Testis (tissue), 3 donors: Measurements from ENCODE around the gene HHATL. TPM values are rescaled to one million over a fixed set of nuclear protein-coding genes. Genes with fewer than 3 reads are reported as not detected.

Experiments
- DNase-seq: peaks from one replicate; pipeline ENCODE4 v3.0.0-alpha.2; 2019
- H3K27ac ChIP-seq, 2 donors: fragments of 200-600 bp; sonication (generic); one replicate each; pipeline ENCODE4 v1.5.1; 2019
- H3K27me3 ChIP-seq: fragments of 200-600 bp; sonication (generic); one replicate; pipeline ENCODE4 v1.5.1; 2019
- H3K36me3 ChIP-seq: fragments of 200-600 bp; sonication (generic); one replicate; pipeline ENCODE4 v1.5.1; 2017; ENCODE audit warnings: low read depth; ENCODE audit errors: missing control alignments
- H3K4me1 ChIP-seq: fragments of 200-600 bp; sonication (generic); one replicate; pipeline ENCODE4 v1.5.1; 2019
- H3K4me3 ChIP-seq, 2 donors: fragments of 200-600 bp; sonication (generic); one replicate each; pipeline ENCODE4 v1.5.1; 2017 to 2019
- H3K9me3 ChIP-seq: fragments of 200-600 bp; sonication (generic); one replicate; pipeline ENCODE4 v1.5.1; 2017
- CTCF ChIP-seq, 3 experiments: fragments of 450-650 bp in 2 of 3; fragments of 200-600 bp in 1 of 3; sonication (generic) in 1 of 3; IDR thresholded peaks; one replicate each; pipeline ENCODE4 v1.5.1; 2016 to 2019; ENCODE audit warnings: antibody characterized with exemption in 3 of 3, mild to moderate bottlenecking in 2 of 3, moderate library complexity in 1 of 3
- POLR2A ChIP-seq: fragments of 450-650 bp; IDR thresholded peaks from one replicate; pipeline ENCODE4 v1.6.1; 2017; ENCODE audit warnings: antibody characterized with exemption, mild to moderate bottlenecking, moderate library complexity
- WGBS, 2 donors: methylation state at CpG; one replicate each; pipeline ENCODE4 v1.1.5; 2018; 5-methylcytosine and 5-hydroxymethylcytosine counted together
- intact Hi-C: fragments of 100-400 bp; cut with DNase I; formaldehyde crosslinking; loops from one replicate; pipeline ENCODE4 v1.15.1; 2023; ENCODE audit warnings: low total_unique reads
- polyA plus RNA-seq: library from polyadenylated mRNA; stranded (reverse); fragments of 350-450 nt; fragmentation: Illumina TruSeq; extraction: RNeasy Lipid Tissue Mini Kit (QIAGEN cat#74804); gene quantifications from one replicate; pipeline ENCODE4 v1.2.3, GENCODE V29; 2014; ENCODE audit warnings: low read depth, low replicate concordance; ENCODE audit not compliant: insufficient read depth
- total RNA-seq, 2 donors: library from RNA; depleted of rRNA; stranded (reverse); fragments of >200 nt; gene quantifications; one replicate each; pipeline ENCODE4 v1.2.3, GENCODE V29; 2016

HHATL gene
- total and polyA plus RNA-seq, 3 donors from 2014 or later = 6.1 to 7.2 (median 6.4) TPM

DNA sequence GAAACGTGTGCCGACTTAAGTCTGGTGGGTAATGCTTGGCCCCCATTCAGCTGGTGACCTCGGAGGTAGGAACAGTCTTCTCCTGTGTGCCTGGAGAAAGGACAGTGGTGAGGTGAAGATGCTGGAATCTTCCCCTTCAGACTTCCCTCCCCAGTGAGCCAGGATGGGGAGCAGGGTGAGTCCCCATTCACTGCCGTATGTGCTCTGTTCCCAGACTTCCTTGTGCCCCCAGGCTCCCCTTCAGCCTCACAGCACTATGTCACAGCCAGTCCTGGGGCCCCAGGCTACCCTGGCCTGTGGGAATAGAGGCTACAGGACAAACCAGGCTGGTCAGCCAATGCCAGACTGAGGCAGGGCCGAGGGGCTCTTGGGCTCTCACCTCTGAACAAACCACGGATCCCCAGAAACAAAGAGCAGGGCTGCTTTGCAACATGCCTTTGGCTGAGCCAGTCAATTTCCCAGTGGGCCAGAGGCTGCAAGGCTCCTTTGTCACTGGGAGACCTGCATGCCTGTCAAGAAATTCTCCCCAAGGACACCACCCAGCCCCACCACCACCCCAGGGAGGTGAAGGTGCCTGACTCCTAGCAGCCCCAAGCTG, 31.8 kb upstream of the HHATL start:
- H3K4me1 ChIP-seq = peaks cover 11% of the 10 kb centered on the region
- H3K27me3 ChIP-seq = no peaks in the 10 kb centered on the region
- DNase-seq = no peak
- H3K27ac ChIP-seq = peak overlapping the region; percentile 53
- no peaks in the 10 kb centered on the region for H3K9me3 ChIP-seq
- no peaks in the 10 kb centered on the region for H3K36me3 ChIP-seq
- 50 to 78% methylated on average over 1 to 6 of the region's 6 CpGs for WGBS, 2 donors
- TF ChIP-seq POLR2A = no peak
- no peak for TF ChIP-seq CTCF (IDR thresholded peaks at IDR 0.05)
- intact Hi-C loops = no loop called here
- H3K4me3 ChIP-seq = no peak overlapping the region

DNA sequence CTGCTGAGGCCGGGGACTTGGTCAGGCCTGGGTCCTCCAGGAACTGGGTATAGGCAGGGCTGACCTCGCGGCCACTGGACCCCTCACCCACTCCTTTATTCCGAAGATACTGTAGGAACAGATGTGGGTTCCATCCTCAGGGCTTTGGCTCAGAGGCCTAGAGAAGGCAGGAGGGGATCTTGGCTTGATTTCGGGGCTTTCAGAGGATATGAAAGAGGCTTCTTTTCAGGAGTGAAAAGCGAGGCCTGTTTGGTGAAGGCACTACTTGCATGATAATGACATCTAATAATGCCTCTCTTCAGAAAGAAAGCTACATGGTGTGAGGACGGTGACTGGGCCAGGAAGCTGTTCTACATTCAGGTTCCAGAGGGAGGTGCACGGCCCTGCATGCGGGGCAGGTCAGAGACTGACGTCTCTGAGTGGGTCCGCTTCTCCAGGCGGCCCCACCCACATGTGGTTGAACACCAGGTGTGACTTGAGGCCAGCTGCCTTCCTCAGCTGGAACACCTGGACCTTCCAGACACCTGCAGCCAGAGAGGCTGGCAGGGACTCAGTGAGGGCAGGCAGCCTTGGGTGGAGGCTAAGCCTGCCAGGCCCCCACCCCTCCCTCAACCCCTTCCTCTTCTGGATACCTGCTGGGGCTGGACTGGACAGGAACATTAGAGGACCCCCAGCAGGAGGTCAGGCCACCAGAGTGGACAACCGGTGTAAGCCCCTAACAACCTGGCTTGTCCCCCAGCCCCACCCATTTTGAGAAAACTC, 31.1 kb upstream of the HHATL start:
- 87 to 89% methylated on average over 6 to 13 of the region's 13 CpGs for WGBS, 2 donors
- H3K9me3 ChIP-seq = no peaks in the 10 kb centered on the region
- peak; percentile 12 for DNase-seq
- no peaks in the 10 kb centered on the region for H3K36me3 ChIP-seq
- H3K27ac ChIP-seq = peak overlapping the region; percentile 53
- H3K4me3 ChIP-seq = no peak overlapping the region
- H3K4me1 ChIP-seq = peaks cover 11% of the 10 kb centered on the region
- intact Hi-C loops = no loop called here
- H3K27me3 ChIP-seq = no peaks in the 10 kb centered on the region
- TF ChIP-seq CTCF (IDR thresholded peaks at IDR 0.05) = no peak

- WGBS, 2 donors = 75 to 79% methylated on average over 9 of the region's 9 CpGs
- Histone ChIP-seq H3K9me3 (no peaks in the 10 kb centered on the region), H3K27ac (peak overlapping the region; percentile 53 to 74), H3K4me1 (peaks cover 15% of the 10 kb centered on the region), H3K4me3 (no peak overlapping the region), H3K36me3 (no peaks in the 10 kb centered on the region), H3K27me3 (no peaks in the 10 kb centered on the region)
- TF ChIP-seq POLR2A (no peak), CTCF (IDR thresholded peaks at IDR 0.05) (peak in 1 of 3 experiments; percentile 18)
- intact Hi-C loops = no loop called here
- peak; percentile 13 for DNase-seq
Observed at GRCh38 chr3:42732829-42733459, 30.3 kb upstream of the HHATL start.

- Histone ChIP-seq H3K36me3 (no peaks in the 10 kb centered on the region), H3K4me3 (no peak overlapping the region), H3K27ac (peak overlapping the region; percentile 53 to 74), H3K4me1 (peaks cover 18% of the 10 kb centered on the region), H3K27me3 (no peaks in the 10 kb centered on the region), H3K9me3 (no peaks in the 10 kb centered on the region)
- 53 to 73% methylated on average over 4 of the region's 4 CpGs for WGBS, 2 donors
- TF ChIP-seq CTCF (IDR thresholded peaks at IDR 0.05) (no peak), POLR2A (no peak)
- intact Hi-C loops = no loop called here
- peak; percentile 92 for DNase-seq
Observed at GRCh38 chr3:42732196-42732828, 29.7 kb upstream of the HHATL start.
